ENCODE data around the gene PPIL4.

The PPIL4 gene

DNA sequence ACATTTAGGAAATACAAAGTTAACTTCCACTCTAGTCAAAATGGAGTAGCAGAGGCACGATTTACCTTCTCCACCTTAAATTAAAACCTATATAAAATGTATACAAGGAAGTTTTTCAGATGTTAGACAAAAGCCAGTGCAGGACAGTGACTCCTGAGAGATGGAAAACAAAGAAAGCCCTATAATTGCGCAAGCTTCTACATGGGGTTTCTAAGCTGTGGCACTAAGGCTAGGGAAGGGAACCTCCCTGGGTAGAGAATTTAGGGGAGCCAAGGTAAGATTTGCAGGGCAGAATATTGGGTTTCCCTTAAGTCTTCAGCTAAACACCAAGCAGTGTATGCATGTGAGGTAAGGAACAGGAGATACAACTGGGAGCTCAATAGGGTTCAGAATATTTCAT, 42.6 kb downstream of the PPIL4 start:
- ATAC-seq (ENCODE audit: insufficient read depth, low read depth) (no peak), DNase-seq (no peak)
- Histone ChIP-seq H3K4me2 (ENCODE audit: insufficient read depth, low read length) (no peak overlapping the region), H3K27me3 (ENCODE audit: insufficient read depth, low read length, poor library complexity) (no peaks in the 10 kb centered on the region), H3K4me3 (ENCODE audit: low read depth in 1 of 2, low read length in 2 of 2) (no peak overlapping the region), H3K36me3 (ENCODE audit: insufficient read depth, low read length) (peaks cover 13% of the 10 kb centered on the region), H3K4me1 (ENCODE audit: insufficient read depth, low read length) (no peaks in the 10 kb centered on the region), H3K9ac (ENCODE audit: low read depth, low read length) (no peak overlapping the region), H4K20me1 (ENCODE audit: insufficient read depth, low read length) (no peaks in the 10 kb centered on the region), H3K27ac (ENCODE audit: low read length) (no peak overlapping the region), H2AFZ (ENCODE audit: low read depth, low read length) (no peak overlapping the region), H3K9me3 (ENCODE audit: insufficient read depth, low read length, severe bottlenecking) (no peaks in the 10 kb centered on the region), H3K79me2 (ENCODE audit: insufficient read depth, low read length) (no peaks in the 10 kb centered on the region)
- TF ChIP-seq EZH2 (IDR thresholded peaks at IDR 0.05; ENCODE audit: borderline replicate concordance, low read depth, low read length, severe bottlenecking), result no peak
- TF ChIP-seq, protein P1, sequence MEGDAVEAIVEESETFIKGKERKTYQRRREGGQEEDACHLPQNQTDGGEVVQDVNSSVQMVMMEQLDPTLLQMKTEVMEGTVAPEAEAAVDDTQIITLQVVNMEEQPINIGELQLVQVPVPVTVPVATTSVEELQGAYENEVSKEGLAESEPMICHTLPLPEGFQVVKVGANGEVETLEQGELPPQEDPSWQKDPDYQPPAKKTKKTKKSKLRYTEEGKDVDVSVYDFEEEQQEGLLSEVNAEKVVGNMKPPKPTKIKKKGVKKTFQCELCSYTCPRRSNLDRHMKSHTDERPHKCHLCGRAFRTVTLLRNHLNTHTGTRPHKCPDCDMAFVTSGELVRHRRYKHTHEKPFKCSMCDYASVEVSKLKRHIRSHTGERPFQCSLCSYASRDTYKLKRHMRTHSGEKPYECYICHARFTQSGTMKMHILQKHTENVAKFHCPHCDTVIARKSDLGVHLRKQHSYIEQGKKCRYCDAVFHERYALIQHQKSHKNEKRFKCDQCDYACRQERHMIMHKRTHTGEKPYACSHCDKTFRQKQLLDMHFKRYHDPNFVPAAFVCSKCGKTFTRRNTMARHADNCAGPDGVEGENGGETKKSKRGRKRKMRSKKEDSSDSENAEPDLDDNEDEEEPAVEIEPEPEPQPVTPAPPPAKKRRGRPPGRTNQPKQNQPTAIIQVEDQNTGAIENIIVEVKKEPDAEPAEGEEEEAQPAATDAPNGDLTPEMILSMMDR (IDR thresholded peaks at IDR 0.05; ENCODE audit: borderline replicate concordance, extremely low read depth, low read length, poor library complexity, severe bottlenecking), result no peak

DNA sequence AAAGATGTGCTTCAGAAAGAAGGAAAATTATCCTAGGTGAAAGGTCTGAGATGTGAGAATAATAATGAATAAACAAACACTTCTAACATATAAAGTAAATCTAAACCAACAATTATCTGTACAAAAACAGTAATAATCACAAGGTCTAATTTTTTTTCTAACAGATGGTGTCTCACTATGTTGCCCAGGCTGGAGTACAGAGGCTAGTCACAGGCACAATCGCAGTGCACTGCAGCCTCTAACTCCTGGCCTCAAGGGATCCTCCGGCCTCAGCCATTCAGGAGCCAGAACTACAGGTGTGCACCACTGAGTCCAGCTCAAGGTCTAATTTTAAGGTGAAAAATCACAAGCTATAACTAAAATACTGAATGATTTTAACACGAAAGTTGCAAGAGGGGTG, 44.1 kb downstream of the PPIL4 start:
- no peaks in the 10 kb centered on the region for H3K4me1 ChIP-seq (ENCODE audit: insufficient read depth, low read length)

DNA sequence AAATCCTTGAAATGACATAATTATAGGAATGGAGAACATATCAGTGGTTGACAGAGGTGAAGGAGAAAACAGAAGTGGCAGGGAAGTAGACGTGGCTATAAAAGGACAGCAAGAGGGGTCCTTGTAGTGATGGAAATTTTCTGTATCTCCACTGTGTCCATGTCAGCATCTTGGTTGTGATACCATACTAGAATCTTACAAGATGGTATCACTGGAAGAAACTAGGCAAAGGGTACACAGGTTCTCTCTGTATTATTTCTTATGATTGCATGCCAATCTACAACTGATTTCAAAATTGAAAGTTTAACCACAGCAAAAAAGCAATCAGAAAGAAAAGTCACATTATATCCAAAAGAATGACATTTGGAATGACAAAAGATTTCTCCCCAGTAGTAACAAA, 44.6 kb downstream of the PPIL4 start:
- Histone ChIP-seq H3K4me1 (ENCODE audit: insufficient read depth, low read length) (no peaks in the 10 kb centered on the region), H2AFZ (ENCODE audit: low read depth, low read length) (no peak overlapping the region), H4K20me1 (ENCODE audit: insufficient read depth, low read length) (no peaks in the 10 kb centered on the region), H3K9me3 (ENCODE audit: insufficient read depth, low read length, severe bottlenecking) (no peaks in the 10 kb centered on the region), H3K27me3 (ENCODE audit: insufficient read depth, low read length, poor library complexity) (no peaks in the 10 kb centered on the region), H3K27ac (ENCODE audit: low read length) (no peak overlapping the region), H3K36me3 (ENCODE audit: insufficient read depth, low read length) (peaks cover 7% of the 10 kb centered on the region; the same call in 1 of the 2 replicates), H3K4me3 (ENCODE audit: low read depth in 1 of 2, low read length in 2 of 2) (no peak overlapping the region), H3K79me2 (ENCODE audit: insufficient read depth, low read length) (no peaks in the 10 kb centered on the region), H3K9ac (ENCODE audit: low read depth, low read length) (no peak overlapping the region), H3K4me2 (ENCODE audit: insufficient read depth, low read length) (no peak overlapping the region)
- DNase-seq (no peak), ATAC-seq (ENCODE audit: insufficient read depth, low read depth) (no peak)
- TF ChIP-seq, protein P1 (IDR thresholded peaks at IDR 0.05; ENCODE audit: borderline replicate concordance, extremely low read depth, low read length, poor library complexity, severe bottlenecking), result no peak
- no peak for TF ChIP-seq EZH2 (IDR thresholded peaks at IDR 0.05; ENCODE audit: borderline replicate concordance, low read depth, low read length, severe bottlenecking)

More for the DNA sequence above, 44.1 kb downstream of the PPIL4 start:
- Histone ChIP-seq H3K36me3 (ENCODE audit: insufficient read depth, low read length) (peaks cover 7% of the 10 kb centered on the region; the same call in 1 of the 2 replicates), H3K27me3 (ENCODE audit: insufficient read depth, low read length, poor library complexity) (no peaks in the 10 kb centered on the region), H4K20me1 (ENCODE audit: insufficient read depth, low read length) (no peaks in the 10 kb centered on the region), H3K4me2 (ENCODE audit: insufficient read depth, low read length) (no peak overlapping the region), H3K4me3 (ENCODE audit: low read depth in 1 of 2, low read length in 2 of 2) (no peak overlapping the region), H3K9ac (ENCODE audit: low read depth, low read length) (no peak overlapping the region), H3K27ac (ENCODE audit: low read length) (no peak overlapping the region), H2AFZ (ENCODE audit: low read depth, low read length) (no peak overlapping the region), H3K9me3 (ENCODE audit: insufficient read depth, low read length, severe bottlenecking) (no peaks in the 10 kb centered on the region), H3K79me2 (ENCODE audit: insufficient read depth, low read length) (no peaks in the 10 kb centered on the region)
- no peak for TF ChIP-seq EZH2 (IDR thresholded peaks at IDR 0.05; ENCODE audit: borderline replicate concordance, low read depth, low read length, severe bottlenecking)
- TF ChIP-seq, protein P1 (IDR thresholded peaks at IDR 0.05; ENCODE audit: borderline replicate concordance, extremely low read depth, low read length, poor library complexity, severe bottlenecking), result no peak
- no peak for ATAC-seq (ENCODE audit: insufficient read depth, low read depth)
- DNase-seq, result no peak

DNA sequence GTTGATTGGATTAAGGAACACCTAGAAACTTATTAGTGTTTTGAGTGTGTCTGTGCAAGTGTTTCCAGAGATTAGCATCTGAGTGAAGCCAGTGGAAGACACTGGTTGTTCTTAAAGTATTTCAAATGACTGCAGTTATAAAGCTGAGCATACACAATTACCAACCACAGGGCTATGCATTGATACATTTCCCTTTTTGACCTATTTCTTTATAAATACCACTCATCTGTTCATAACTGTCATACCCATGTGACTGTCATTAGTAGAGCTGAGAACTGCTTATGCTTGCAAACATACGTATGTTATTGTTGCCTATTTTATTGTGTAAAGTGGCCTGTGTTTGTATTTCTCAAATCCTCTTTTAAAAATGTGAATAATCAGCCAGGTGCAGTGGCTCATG, 45.7 kb downstream of the PPIL4 start:
- H3K4me3 ChIP-seq (ENCODE audit: low read depth in 1 of 2, low read length in 2 of 2), result no peak overlapping the region
- H3K27ac ChIP-seq (ENCODE audit: low read length), result no peak overlapping the region
- ATAC-seq (ENCODE audit: insufficient read depth, low read depth), result no peak

More for the DNA sequence above, 45.7 kb downstream of the PPIL4 start:
- Histone ChIP-seq H4K20me1 (ENCODE audit: insufficient read depth, low read length) (no peaks in the 10 kb centered on the region), H3K4me1 (ENCODE audit: insufficient read depth, low read length) (no peaks in the 10 kb centered on the region), H3K27me3 (ENCODE audit: insufficient read depth, low read length, poor library complexity) (no peaks in the 10 kb centered on the region), H3K4me2 (ENCODE audit: insufficient read depth, low read length) (no peak overlapping the region), H3K9me3 (ENCODE audit: insufficient read depth, low read length, severe bottlenecking) (no peaks in the 10 kb centered on the region), H3K36me3 (ENCODE audit: insufficient read depth, low read length) (no peaks in the 10 kb centered on the region; the same call in 1 of the 2 replicates), H3K9ac (ENCODE audit: low read depth, low read length) (no peak overlapping the region), H3K79me2 (ENCODE audit: insufficient read depth, low read length) (no peaks in the 10 kb centered on the region), H2AFZ (ENCODE audit: low read depth, low read length) (no peak overlapping the region)
- TF ChIP-seq EZH2 (IDR thresholded peaks at IDR 0.05; ENCODE audit: borderline replicate concordance, low read depth, low read length, severe bottlenecking), result no peak
- TF ChIP-seq, protein P1 (IDR thresholded peaks at IDR 0.05; ENCODE audit: borderline replicate concordance, extremely low read depth, low read length, poor library complexity, severe bottlenecking), result no peak
- no peak for DNase-seq

Data from DND-41 (cell line).